Activated T-helper 17 cell treated with anti-CD3 and anti-CD28 coated beads, Interleukin-2, amount 50 U/mL, for 72 hours (primary cell): ENCODE measurements around the gene PHF14. TPM values are rescaled to one million over a fixed set of nuclear protein-coding genes. Genes with fewer than 3 reads are reported as not detected.
"Not testable (repeated sequence)": the region's sequence is repeated elsewhere in the genome, so short reads cannot be mapped to it uniquely, and the experiment has no call there.

Experiments
- ATAC-seq: fragments of 150-1000 bp; cut with Tn5 transposase; replicated peaks from 2 replicates; pipeline ENCODE4 v1.10.0; 2021; ENCODE audit warnings: mild to moderate bottlenecking, moderate library complexity
- H3K27ac Mint-ChIP-seq: one replicate; pipeline ENCODE4 v1.8.0; 2022; ENCODE audit warnings: mixed read lengths
- H3K27me3 Mint-ChIP-seq: one replicate; pipeline ENCODE4 v1.8.0; 2022; ENCODE audit warnings: mixed read lengths
- H3K36me3 Mint-ChIP-seq: one replicate; pipeline ENCODE4 v1.8.0; 2022; ENCODE audit warnings: low read depth, mild to moderate bottlenecking, mixed read lengths
- H3K4me1 Mint-ChIP-seq: one replicate; pipeline ENCODE4 v1.8.0; 2022; ENCODE audit warnings: mixed read lengths
- H3K4me3 Mint-ChIP-seq: one replicate; pipeline ENCODE4 v1.8.0; 2022; ENCODE audit warnings: mild to moderate bottlenecking, mixed read lengths
- H3K9me3 Mint-ChIP-seq: one replicate; pipeline ENCODE4 v1.8.0; 2022; ENCODE audit warnings: mixed read lengths
- total RNA-seq, 2 donors: library from RNA; stranded (reverse); gene quantifications; one replicate each; pipeline ENCODE4 v1.2.3, GENCODE V29; 2022

PHF14 gene, protein sequence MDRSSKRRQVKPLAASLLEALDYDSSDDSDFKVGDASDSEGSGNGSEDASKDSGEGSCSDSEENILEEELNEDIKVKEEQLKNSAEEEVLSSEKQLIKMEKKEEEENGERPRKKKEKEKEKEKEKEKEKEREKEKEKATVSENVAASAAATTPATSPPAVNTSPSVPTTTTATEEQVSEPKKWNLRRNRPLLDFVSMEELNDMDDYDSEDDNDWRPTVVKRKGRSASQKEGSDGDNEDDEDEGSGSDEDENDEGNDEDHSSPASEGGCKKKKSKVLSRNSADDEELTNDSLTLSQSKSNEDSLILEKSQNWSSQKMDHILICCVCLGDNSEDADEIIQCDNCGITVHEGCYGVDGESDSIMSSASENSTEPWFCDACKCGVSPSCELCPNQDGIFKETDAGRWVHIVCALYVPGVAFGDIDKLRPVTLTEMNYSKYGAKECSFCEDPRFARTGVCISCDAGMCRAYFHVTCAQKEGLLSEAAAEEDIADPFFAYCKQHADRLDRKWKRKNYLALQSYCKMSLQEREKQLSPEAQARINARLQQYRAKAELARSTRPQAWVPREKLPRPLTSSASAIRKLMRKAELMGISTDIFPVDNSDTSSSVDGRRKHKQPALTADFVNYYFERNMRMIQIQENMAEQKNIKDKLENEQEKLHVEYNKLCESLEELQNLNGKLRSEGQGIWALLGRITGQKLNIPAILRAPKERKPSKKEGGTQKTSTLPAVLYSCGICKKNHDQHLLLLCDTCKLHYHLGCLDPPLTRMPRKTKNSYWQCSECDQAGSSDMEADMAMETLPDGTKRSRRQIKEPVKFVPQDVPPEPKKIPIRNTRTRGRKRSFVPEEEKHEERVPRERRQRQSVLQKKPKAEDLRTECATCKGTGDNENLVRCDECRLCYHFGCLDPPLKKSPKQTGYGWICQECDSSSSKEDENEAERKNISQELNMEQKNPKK
- 10 to 100 TPM; 31.9 to 45.5 TPM for total RNA-seq

DNA sequence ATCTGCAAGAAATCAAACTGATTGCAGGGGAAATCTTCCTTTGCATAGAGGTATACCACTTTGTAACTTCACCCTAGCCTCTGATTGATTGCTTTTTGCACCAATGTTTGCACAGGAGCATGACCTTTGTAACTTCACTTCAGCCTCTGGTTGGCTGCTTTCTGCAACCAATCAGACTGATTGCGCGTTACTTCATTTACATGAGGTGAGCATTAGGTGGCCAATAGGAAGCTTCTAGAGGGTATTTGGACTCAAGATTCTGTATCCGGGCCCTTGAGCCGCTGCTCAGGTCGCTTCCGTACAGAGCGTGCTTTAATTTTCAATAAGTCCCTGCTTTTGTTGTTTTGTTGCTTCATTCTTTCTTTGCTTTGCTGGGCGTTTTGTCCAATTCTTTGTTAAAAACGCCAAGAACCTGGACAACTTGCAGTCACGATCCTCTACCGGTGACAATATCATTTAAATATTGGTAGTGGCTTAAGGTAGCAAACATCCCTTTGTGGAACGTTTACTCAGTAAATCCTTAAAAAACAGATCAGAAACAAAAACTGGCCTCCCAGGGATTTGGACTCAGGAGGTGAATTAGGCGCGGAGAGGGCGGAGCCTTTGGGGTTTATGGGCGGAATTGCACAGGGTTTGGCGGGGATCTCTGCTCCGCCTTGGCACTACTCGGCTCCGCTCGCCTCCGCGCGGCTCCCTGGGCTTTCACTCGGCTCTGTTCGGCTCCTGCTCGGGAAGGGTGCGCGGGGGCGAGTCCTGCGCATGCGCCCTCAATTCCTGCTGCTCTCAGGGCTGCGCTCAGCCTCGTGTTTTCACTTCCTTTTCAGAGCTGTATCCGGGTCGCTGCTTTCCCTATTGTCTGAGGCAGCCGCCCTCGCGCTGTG, at the start of gene PHF14:
TSS of gene PHF14 (plus strand) at position 812 of the 881 bp plus-strand sequence. CDS start 452 bp downstream, outside the sequence.
- Mint-ChIP-seq H3K4me3 (peak within 1 kb of the TSS; percentile 98), H3K4me1 (peaks cover 23% of the 10 kb centered on the region), H3K27ac (peak within 1 kb of the TSS; percentile 99), H3K36me3 (peaks cover 41% of the 10 kb centered on the region), H3K27me3 (peaks cover 13% of the 10 kb centered on the region), H3K9me3 (no peaks in the 10 kb centered on the region)
- peak; percentile 97 for ATAC-seq

DNA sequence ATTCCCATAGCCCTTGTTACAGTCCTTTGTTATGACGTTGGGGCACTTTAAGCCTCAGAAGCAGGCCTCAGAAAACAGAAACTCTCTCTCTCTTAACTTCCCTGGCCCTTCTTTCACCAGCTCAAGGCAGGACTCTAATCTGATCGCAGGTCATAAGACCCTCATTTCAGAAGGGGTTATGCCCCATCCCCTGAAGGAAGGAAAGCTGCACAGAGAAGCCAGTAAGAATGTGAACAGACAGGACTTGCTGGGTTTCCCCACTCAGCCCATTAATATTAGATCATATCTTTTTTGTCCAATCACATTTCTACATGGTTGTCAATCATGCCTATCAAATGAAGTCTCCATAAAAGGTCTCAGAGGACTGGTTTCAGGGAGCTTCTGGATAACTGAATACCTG, 49.3 kb upstream of the PHF14 start:
- Mint-ChIP-seq H3K4me3 (no peak overlapping the region), H3K36me3 (no peaks in the 10 kb centered on the region), H3K27me3 (no peaks in the 10 kb centered on the region), H3K27ac (no peak overlapping the region), H3K4me1 (no peaks in the 10 kb centered on the region), H3K9me3 (no peaks in the 10 kb centered on the region)
- no peak for ATAC-seq

DNA sequence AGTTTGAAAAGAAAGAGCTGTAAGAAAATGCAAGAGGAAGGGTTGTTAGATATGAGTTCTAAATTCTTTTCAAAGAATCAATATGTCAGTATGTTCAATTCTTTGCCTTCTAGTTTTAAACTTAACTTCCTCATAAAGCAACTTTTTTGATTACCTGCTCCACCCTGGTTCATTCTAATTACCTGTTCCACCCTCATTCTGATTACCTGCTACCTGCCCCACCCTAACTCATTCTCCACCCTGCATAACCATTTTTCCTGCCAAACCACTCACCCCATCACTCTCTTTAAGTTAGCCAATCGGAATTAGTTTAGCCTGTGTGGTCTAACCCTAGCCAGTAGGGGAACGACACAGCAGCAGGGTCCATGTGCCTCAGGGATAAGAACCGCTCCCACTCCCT, 45.5 kb upstream of the PHF14 start:
- not testable (repeated sequence) for ATAC-seq, H3K9me3 Mint-ChIP-seq, H3K4me3 Mint-ChIP-seq, H3K27ac Mint-ChIP-seq, H3K27me3 Mint-ChIP-seq, H3K4me1 Mint-ChIP-seq
- H3K36me3 Mint-ChIP-seq = peaks cover 25% of the 10 kb centered on the region

DNA sequence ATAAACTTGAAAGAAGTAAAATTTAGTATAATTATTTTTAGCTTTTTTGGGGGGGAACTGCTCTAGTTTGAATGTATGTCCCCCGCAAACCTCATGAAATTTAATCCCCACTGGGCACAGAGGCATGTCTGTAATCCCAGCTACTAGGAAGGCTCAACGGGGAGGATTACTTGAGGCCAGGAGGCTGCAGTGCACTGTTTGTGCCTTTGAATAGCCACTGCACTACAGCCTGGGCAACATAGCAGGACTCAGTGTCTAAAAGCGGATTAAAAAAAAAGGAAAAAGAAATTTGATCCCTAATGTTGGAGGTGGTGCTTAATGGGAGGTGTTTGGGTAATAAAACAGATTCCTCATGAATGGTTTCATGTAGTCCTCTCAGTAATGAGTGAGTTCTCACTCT, 43.1 kb upstream of the PHF14 start:
- Mint-ChIP-seq H3K36me3 (peaks cover 30% of the 10 kb centered on the region), H3K27me3 (no peaks in the 10 kb centered on the region), H3K27ac (no peak overlapping the region), H3K4me3 (no peak overlapping the region), H3K9me3 (no peaks in the 10 kb centered on the region), H3K4me1 (no peaks in the 10 kb centered on the region)
- ATAC-seq = no peak

DNA sequence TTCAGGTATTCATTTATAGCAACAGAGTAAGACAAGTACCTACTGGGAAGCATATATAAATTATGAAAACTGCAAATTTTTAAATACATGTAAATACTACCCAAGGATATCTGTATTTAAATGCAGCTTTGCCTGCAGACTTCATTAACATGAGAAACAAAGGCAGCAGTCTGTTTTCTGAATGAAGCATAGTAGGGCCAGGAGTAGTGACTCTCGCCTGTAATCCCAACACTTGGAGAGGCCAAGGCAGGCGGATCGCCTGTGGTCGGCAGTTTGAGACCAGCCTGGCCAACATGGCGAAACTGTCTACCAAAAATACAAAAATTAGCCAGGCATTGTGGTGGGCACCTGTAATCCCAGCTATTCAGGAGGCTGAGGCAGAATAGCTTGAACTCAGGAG, 42.5 kb upstream of the PHF14 start:
- no peak overlapping the region for H3K27ac Mint-ChIP-seq
- H3K4me1 Mint-ChIP-seq = peaks cover 3% of the 10 kb centered on the region
- H3K36me3 Mint-ChIP-seq = peaks cover 30% of the 10 kb centered on the region
- H3K4me3 Mint-ChIP-seq = no peak overlapping the region
- ATAC-seq = no peak
- no peaks in the 10 kb centered on the region for H3K27me3 Mint-ChIP-seq
- H3K9me3 Mint-ChIP-seq = no peaks in the 10 kb centered on the region

DNA sequence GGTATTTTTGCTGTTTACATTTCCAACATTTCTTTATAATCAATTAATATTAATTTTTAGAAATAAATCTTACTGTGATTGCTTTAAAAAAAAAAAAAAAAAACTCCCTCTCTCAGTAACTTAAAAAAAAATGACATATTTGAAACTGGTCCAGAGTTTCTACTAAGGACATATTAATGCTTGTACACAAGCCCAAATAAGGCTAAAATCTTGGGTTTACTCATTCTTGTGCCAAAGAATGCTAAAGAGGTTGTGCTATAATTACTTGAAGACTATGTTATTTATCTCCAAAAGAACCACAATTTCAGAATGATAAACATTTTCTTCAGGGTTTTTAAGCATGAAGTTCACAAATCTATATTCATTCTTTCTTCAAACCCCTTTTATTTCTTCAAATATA, 39.4 kb upstream of the PHF14 start:
- ATAC-seq = no peak
- H3K4me3 Mint-ChIP-seq = no peak overlapping the region
- peaks cover 30% of the 10 kb centered on the region for H3K36me3 Mint-ChIP-seq
- H3K27ac Mint-ChIP-seq = peak overlapping the region; percentile 56
- peaks cover 11% of the 10 kb centered on the region for H3K4me1 Mint-ChIP-seq
- H3K27me3 Mint-ChIP-seq = no peaks in the 10 kb centered on the region
- H3K9me3 Mint-ChIP-seq = no peaks in the 10 kb centered on the region

DNA sequence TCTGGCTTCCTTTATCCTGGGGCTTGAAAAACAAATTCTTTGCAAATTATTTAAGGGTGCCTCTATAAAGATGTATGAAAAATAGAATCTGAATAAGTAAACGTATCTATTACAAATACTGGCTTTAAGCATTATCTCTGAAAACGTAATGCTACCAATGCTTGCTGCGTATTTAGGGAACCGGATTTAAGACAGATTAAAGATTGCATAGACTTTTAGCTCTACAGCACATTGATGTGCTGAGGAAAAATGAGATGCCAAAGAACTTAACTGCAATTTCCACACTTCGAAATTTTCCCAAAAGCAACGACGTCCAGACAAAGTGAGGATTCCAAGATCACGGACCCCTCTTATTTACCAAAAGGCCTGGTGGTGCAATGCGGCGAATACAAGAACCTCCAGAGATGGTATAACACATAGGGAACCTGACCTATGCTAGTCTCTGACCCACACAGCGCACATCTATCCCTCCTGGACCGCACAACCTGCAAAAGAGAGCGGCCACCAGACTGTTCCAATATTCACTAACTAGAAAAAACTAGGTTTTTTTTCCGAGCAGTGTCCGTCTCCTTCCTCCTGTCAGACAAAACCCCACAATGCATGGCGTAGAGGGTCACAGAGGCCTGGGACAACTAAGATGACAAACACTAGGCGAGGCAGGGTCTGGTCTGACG, 34.3 kb upstream of the PHF14 start:
- no peaks in the 10 kb centered on the region for H3K9me3 Mint-ChIP-seq
- peaks cover 11% of the 10 kb centered on the region for H3K4me1 Mint-ChIP-seq
- H3K4me3 Mint-ChIP-seq = no peak overlapping the region
- H3K27me3 Mint-ChIP-seq = no peaks in the 10 kb centered on the region
- ATAC-seq = peak; percentile 8
- no peaks in the 10 kb centered on the region for H3K36me3 Mint-ChIP-seq
- H3K27ac Mint-ChIP-seq = no peak overlapping the region

DNA sequence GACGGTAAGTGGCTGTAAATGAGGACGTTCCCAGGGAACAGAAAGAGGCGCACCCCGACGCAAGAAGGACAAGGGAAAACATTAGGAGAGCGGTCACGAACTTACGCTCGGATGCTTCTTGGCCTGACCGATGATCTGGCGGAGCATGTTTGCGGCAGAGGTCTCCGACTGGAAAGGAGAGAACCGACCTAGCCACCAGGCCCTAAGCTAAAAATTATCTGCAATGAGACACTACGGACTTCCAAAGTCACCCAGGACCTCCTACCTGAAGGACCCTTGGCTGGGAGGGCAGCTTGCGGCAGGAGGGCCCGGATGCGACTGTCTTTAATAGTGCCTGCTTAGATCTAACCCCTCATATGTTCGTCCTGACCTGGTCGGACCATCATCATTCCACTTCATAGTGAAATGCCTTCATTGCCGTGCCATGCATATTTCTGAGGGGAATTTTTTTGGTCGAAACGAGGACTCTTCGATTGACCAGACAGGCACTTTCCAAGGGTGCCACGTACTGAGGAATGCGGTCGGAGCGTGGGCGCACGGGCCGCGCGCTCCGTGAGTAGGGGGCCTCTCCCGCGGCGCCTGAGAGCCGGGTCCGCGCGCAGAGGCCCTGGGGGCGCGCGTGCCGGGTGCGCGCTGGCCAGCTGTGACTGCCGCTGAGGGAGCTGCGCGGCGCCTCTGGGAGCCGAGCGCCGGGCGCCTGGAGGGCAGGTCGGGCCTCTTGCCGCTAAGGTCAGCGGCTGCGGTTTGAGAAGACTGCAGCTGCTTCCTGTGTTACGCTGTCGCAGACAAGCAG, 33.6 kb upstream of the PHF14 start:
- peak; percentile 95 for ATAC-seq
- no peak overlapping the region for H3K27ac Mint-ChIP-seq
- H3K4me1 Mint-ChIP-seq = peaks cover 11% of the 10 kb centered on the region
- no peaks in the 10 kb centered on the region for H3K36me3 Mint-ChIP-seq
- H3K27me3 Mint-ChIP-seq = no peaks in the 10 kb centered on the region
- no peak overlapping the region for H3K4me3 Mint-ChIP-seq
- no peaks in the 10 kb centered on the region for H3K9me3 Mint-ChIP-seq

DNA sequence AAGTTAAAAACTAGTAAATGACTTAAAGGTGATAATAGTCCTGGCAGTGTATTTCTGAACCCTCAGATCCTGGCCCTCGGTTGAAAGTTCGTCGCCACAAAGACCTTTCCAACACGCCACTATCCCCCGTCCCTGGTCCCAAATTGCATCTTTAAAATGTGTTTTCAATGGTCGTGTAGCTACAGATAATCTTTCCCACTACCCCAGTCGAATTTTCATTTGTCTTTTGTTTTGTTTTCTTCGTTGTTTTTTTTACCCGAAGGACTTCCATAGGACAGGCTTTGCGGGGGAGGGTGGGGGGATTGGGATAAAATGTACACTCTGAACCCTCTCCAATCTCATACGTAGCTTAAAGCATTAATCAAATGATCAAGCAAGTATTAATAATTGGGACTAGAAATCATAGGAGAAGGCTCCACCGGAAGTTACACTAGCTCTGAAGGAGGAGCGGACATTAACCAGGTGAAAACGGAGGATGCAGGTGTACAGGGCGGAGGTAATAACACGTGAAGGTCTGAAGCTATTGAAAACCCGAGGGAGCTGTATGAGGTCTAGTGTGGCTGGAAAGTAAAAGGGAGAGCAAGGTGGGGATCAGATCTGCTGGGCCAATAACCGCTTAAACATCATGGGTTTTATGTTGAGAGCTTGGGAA, 32.8 kb upstream of the PHF14 start:
- H3K36me3 Mint-ChIP-seq = no peaks in the 10 kb centered on the region
- peaks cover 11% of the 10 kb centered on the region for H3K4me1 Mint-ChIP-seq
- no peak overlapping the region for H3K4me3 Mint-ChIP-seq
- no peaks in the 10 kb centered on the region for H3K27me3 Mint-ChIP-seq
- no peak for ATAC-seq
- no peak overlapping the region for H3K27ac Mint-ChIP-seq
- no peaks in the 10 kb centered on the region for H3K9me3 Mint-ChIP-seq

DNA sequence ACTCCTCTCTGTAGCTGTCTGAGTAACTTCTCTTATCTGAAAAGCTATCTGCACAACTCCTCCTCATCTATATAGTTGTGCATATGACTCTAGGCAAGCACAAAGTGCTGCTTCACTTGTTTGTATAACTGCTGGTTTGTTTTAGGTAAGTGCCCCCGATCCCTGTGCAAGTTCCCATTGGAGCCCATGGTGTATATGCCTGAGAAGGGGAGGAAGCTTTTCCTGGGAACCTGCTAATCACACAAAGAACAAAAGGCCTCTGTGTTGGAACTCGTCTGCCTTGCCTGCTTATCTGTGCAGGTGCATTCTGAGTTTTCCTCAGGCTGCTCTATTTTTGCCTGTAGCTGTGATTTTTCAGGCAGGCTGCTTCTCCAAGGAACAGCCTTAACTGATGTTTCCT, 23.2 kb upstream of the PHF14 start:
- H3K27me3 Mint-ChIP-seq = peaks cover 4% of the 10 kb centered on the region
- no peaks in the 10 kb centered on the region for H3K36me3 Mint-ChIP-seq
- H3K4me1 Mint-ChIP-seq = no peaks in the 10 kb centered on the region
- H3K4me3 Mint-ChIP-seq = no peak overlapping the region
- H3K9me3 Mint-ChIP-seq = no peaks in the 10 kb centered on the region
- no peak for ATAC-seq
- no peak overlapping the region for H3K27ac Mint-ChIP-seq

DNA sequence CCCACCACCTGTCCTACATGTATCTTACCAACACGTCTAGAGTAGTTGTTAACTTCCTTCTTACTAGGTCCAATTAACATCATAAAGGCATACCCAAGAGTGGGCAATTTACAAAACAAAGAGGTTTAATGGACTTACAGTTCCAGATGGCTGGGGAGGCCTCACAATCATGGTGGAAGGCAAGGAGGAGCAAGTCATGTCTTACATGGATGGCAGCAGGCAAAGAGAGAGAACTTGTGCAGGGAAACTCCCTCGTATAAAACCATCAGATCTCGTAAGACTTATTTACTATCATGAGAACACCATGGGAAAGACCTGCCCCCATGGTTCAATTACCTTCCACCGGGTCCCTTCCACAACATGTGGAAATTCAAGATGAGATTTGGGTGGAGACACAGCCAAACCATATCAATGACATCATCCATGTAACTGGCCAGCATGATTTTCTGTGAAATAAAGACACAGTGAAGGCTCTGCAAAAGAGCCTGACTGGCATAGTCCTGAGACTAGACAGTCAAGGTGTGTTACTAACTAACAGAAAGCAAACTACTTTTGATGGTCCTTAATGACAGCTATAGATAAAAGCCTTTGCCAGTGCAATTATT, 22.6 kb upstream of the PHF14 start:
- not testable (repeated sequence) for H3K36me3 Mint-ChIP-seq, H3K27ac Mint-ChIP-seq, H3K4me3 Mint-ChIP-seq, H3K4me1 Mint-ChIP-seq, ATAC-seq, H3K9me3 Mint-ChIP-seq, H3K27me3 Mint-ChIP-seq

DNA sequence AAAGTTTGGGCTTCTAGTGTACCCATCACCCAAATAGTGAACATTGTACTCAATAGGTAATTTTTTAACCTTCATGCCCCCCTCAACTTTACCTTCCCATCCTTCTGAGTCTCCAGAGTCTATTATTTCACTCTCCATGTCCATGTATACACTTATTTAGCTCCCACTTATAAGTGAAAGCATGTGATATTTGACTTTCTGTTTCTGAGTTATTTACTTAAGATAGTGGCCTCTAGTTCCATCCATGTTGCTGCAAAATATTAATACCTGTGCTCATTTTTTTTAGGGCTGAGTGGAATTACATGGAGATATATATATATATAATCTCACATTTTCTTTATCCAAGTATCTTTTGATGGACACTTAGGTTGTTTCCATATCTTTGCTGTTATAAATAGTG, 21.1 kb upstream of the PHF14 start:
- Mint-ChIP-seq H3K4me3 (no peak overlapping the region), H3K36me3 (no peaks in the 10 kb centered on the region), H3K4me1 (no peaks in the 10 kb centered on the region)

More for the DNA sequence above, 21.1 kb upstream of the PHF14 start:
- ATAC-seq = no peak
- Mint-ChIP-seq H3K9me3 (no peaks in the 10 kb centered on the region), H3K27ac (no peak overlapping the region), H3K27me3 (peaks cover 4% of the 10 kb centered on the region)
